ENCODE data around the gene PKN3. TPM values are rescaled to one million over a fixed set of nuclear protein-coding genes. Genes with fewer than 3 reads are reported as not detected.
"Not testable (repeated sequence)": the region's sequence is repeated elsewhere in the genome, so short reads cannot be mapped to it uniquely, and the experiment has no call there.

The PKN3 gene
- total RNA-seq, 2 experiments from 2014 or later: 8.1 to 9.1 TPM

DNA sequence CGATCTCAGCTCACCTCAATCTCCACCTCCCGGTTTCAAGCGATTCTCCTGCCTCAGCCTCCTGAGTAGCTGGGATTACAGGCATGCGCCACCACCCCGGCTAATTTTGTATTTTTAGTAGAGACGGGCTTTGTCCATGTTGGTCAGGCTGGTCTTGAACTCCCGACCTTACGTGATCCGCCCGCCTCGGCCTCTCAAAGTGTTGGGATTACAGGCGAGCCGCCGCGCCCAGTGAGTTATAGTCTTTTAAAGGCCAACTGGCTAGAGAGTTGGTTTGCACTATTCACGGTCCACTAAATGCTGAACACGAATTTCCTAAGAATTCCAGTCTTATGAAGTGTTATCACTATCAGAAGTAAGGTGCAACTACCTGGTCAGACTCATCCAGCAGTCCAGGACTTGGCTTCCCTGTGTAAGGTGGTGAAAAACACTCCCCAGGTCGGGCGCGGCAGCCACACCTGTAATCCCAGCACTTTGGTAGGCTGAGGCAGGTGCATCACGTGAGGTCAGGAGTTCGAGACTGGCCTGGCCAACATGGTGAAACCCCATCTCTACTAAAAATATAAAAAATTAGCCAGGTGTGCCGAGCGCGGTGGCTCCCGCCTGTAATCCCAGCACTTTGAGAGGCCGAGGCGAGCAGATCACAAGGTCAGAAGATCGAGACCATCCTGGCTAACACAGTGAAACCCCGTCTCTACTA lies 3.1 kb upstream of the PKN3 start:
- ATAC-seq; H3K4me3 Mint-ChIP-seq; H3K9me3 Mint-ChIP-seq (ENCODE audit: low read depth); H3K27ac Mint-ChIP-seq; H3K27me3 Mint-ChIP-seq; DNase-seq: not testable (repeated sequence)
- H3K4me1 Mint-ChIP-seq: peaks cover 14% of the 10 kb centered on the region
- peaks cover 21% of the 10 kb centered on the region for H3K36me3 Mint-ChIP-seq
- CTCF ChIA-PET: interaction anchor here (1.4 to 3.3 kb wide), 2 partner anchors 8 to 15 kb away, joined by 4 to 44 read pairs; partner anchors contain the start of gene SET

DNA sequence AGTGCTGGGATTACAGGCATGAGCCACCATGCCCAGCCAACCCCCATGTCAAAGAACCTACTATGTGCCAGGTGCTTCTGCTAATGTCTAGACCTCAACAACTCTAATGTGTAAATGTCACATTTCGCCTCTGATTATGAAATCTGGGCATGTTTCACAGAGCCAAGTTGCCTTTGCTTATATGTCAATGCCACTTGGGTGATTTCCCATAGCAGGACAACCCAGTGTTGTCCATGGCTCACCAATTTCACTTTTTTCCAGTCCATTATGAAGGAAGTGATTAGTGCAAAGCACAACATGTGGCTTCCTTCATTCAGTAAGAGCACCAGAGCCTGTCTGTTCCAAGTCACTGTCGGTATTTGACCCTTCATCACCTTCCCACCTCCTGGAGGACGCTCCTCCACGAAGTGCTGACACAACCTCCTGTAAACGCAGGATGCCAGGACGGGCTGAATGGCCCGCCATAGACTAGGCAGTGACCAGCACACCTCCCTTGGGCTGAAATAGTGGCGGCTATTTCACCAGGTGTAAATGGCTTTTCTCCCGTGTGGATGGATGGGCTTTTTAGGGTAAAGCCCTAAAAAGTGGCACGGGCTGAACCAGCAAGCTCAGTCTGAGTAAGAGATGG lies 962 bp upstream of the PKN3 start:
- no peak for DNase-seq
- ATAC-seq: no peak
- Mint-ChIP-seq H3K4me3 (peak overlapping the region; percentile 42), H3K9me3 (ENCODE audit: low read depth) (no peaks in the 10 kb centered on the region), H3K4me1 (peaks cover 12% of the 10 kb centered on the region), H3K27ac (no peak overlapping the region), H3K27me3 (no peaks in the 10 kb centered on the region), H3K36me3 (peaks cover 5% of the 10 kb centered on the region)
- CTCF ChIA-PET: interaction anchor here (0.7 to 3.3 kb wide), 8 partner anchors 10 to 263 kb away, joined by 3 to 44 read pairs (median 6); partner anchors contain the start of genes ENDOG, SET and ZDHHC12

DNA sequence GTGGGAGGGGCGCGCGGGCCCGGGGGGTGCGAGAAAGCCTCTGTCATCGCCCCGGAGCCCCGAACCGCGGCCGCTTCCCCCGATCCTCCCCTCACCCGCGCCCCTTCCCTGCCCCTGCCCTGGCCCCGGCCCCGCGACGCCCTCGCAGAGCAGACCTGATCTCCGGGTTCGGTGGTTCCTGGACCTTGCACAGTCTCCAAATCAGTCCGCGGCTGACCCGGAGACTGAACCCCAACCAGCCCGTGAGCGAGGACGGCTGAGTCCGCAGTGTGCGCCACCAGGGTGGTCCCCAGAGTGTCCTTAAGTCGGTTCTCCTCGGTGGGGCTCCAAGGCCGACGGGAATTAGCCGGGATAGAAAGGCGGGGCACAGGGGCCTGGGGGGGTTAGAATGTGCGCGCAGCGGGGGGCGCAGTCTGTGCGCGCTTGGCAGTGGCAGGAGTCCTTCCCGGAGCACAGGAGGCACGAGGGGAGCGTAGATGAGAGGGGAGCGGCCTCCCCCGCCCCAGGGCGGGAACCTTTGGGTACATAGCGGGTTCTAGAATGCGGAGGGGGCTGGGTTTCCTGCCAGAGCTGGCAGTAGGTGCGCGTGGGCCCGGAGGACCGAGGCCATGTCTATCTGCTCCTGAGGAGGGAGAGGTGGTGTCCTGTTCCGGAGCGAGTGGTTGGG lies 779 bp downstream of the PKN3 start:
- Mint-ChIP-seq H3K36me3 (no peaks in the 10 kb centered on the region), H3K4me1 (peaks cover 12% of the 10 kb centered on the region), H3K9me3 (ENCODE audit: low read depth) (no peaks in the 10 kb centered on the region), H3K4me3 (peak overlapping the region; percentile 75), H3K27me3 (no peaks in the 10 kb centered on the region), H3K27ac (peak overlapping the region; percentile 59)
- DNase-seq (peak; percentile 41), ATAC-seq (no peak)
- CTCF ChIA-PET: interaction anchor here (0.7 to 1.6 kb wide), 2 partner anchors 10 to 12 kb away, joined by 3 to 4 read pairs; no protein-coding TSS in a partner anchor

DNA sequence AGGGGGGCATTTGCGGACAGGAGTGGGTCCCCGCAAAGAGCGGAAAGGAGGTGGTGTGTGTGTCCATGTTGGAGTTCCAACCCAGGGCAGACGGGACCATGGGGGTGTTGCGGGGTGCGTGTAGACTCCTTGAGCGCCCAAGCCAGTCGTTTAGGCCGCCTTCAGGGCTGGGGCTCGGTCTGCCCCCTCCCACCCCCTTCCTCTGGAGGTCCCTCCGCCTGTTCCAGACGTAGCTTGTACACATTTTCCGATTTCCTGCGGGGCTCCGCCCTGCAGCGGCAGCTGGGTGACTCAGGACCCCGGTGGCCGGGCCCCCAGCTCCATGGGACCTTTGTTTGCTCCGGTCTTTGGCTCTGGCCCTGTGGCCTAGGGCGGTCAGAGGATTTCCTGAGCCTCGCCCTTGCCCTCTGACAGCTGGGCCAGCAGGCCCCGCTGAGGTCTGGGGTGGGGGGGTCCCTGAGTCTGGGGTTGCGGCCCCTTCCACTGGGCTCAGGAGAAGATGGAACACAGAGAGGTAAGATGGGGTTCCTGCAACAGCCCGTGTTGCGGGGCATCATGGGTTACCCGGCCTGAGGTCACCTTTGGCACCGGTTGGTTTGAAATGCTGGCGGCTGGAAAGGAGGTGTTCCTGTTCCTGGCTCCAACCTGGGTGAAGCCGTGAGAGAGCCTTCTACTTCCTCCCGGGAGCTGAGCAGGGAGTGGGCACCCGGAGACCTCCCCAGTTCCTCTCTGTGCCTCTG lies 1.5 kb downstream of the PKN3 start:
- CTCF ChIA-PET: interaction anchor here (0.6 to 1.6 kb wide), 6 partner anchors 11 to 116 kb away, joined by 3 to 4 read pairs (median 3); partner anchors contain the start of gene ENDOG
- H3K27ac Mint-ChIP-seq: no peak overlapping the region
- H3K4me3 Mint-ChIP-seq: peak overlapping the region; percentile 75
- H3K36me3 Mint-ChIP-seq: no peaks in the 10 kb centered on the region
- H3K9me3 Mint-ChIP-seq (ENCODE audit: low read depth): no peaks in the 10 kb centered on the region
- no peaks in the 10 kb centered on the region for H3K27me3 Mint-ChIP-seq
- ATAC-seq (no peak), DNase-seq (peak; percentile 40)
- peaks cover 12% of the 10 kb centered on the region for H3K4me1 Mint-ChIP-seq

DNA sequence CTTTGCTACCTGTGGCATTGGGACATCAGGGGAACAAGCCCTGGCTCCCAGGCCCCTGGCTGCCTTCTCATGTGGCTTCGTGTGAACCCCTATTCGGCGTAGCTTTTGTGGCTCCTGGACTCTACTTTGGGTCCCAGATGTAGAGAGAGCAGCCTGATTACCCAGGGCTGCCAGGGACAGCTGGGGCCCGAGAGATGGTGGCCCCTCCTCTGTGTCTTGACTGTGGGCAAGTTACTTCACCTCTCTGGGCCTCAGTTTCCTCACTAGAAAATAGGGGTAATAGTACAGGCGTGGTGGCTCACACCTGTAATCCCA lies 2.0 kb downstream of the PKN3 start:
- no peak for ATAC-seq
- DNase-seq: no peak
- Mint-ChIP-seq H3K27me3 (no peaks in the 10 kb centered on the region), H3K27ac (no peak overlapping the region), H3K36me3 (no peaks in the 10 kb centered on the region), H3K4me3 (no peak overlapping the region), H3K4me1 (peaks cover 12% of the 10 kb centered on the region), H3K9me3 (ENCODE audit: low read depth) (no peaks in the 10 kb centered on the region)
- CTCF ChIA-PET: interaction anchor here (0.6 to 1.6 kb wide), 5 partner anchors 12 to 115 kb away, joined by 3 to 4 read pairs (median 3); partner anchors contain the start of gene ENDOG

DNA sequence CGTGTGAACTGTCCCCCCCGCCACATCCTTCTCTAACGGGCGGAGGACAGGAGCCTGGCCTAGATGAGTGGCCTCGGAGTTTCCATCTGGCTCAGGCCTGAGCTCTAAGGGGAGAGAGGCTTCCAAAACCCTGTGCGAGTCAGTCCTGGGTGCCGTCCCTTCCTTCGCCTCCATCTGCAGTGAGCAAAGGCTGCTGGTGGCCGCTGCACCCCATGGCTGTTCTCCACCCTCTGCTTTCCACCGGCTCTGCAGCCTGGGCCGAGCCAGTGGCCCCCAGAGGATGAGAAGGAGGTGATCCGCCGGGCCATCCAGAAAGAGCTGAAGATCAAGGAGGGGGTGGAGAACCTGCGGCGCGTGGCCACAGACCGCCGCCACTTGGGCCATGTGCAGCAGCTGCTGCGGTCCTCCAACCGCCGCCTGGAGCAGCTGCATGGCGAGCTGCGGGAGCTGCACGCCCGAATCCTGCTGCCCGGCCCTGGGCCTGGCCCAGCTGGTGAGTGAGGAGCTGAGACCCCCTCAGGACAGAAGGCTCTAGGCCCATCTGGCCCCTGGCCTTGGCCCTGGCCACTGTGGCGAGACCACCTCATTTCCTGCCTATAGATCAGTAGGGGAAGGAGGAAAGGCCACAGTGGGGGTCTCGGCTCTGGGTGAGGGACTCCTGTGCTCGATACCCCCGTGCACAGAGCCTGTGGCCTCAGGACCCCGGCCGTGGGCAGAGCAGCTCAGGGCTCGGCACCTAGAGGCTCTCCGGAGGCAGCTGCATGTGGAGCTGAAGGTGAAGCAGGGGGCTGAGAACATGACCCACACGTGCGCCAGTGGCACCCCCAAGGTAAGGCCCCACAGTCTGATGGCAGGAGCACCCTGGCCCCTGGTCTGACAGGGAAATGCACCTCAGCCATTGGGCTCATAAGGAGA lies 3.0 kb downstream of the PKN3 start:
- no peak for DNase-seq
- Mint-ChIP-seq H3K9me3 (ENCODE audit: low read depth) (no peaks in the 10 kb centered on the region), H3K36me3 (no peaks in the 10 kb centered on the region), H3K27ac (no peak overlapping the region), H3K27me3 (no peaks in the 10 kb centered on the region), H3K4me1 (peaks cover 12% of the 10 kb centered on the region), H3K4me3 (no peak overlapping the region)
- CTCF ChIA-PET: interaction anchor here (1.3 to 1.4 kb wide), 2 partner anchors 10 to 113 kb away, joined by 3 to 4 read pairs; partner anchors contain the start of gene ENDOG
- no peak for ATAC-seq

DNA sequence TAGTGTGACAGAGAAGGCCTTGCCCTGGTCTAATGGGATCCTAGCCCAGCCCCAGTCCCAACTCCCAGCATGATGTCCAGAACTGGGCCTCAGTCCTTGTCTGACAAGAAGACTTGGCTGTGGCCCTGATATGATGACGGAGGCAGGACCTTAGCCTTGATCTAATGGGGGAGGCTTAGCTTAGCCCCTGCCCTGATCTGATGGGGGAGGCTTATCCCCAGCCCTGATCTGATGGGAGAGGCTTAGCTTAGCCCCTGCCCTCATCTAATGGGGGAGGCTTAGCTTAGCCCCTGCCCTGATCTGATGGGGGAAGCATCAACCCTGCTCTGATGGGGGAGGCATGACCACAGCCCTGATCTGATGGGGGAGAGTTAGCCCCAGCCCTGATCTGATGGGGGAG lies 3.7 kb downstream of the PKN3 start:
- peaks cover 12% of the 10 kb centered on the region for H3K4me1 Mint-ChIP-seq
- ATAC-seq (no peak), DNase-seq (no peak)
- H3K27ac Mint-ChIP-seq: no peak overlapping the region
- CTCF ChIA-PET: interaction anchor here (1.3 to 1.4 kb wide), 2 partner anchors 10 to 112 kb away, joined by 3 to 4 read pairs; partner anchors contain the start of gene ENDOG
- H3K27me3 Mint-ChIP-seq: no peaks in the 10 kb centered on the region
- no peaks in the 10 kb centered on the region for H3K9me3 Mint-ChIP-seq (ENCODE audit: low read depth)
- H3K36me3 Mint-ChIP-seq: no peaks in the 10 kb centered on the region
- no peak overlapping the region for H3K4me3 Mint-ChIP-seq

DNA sequence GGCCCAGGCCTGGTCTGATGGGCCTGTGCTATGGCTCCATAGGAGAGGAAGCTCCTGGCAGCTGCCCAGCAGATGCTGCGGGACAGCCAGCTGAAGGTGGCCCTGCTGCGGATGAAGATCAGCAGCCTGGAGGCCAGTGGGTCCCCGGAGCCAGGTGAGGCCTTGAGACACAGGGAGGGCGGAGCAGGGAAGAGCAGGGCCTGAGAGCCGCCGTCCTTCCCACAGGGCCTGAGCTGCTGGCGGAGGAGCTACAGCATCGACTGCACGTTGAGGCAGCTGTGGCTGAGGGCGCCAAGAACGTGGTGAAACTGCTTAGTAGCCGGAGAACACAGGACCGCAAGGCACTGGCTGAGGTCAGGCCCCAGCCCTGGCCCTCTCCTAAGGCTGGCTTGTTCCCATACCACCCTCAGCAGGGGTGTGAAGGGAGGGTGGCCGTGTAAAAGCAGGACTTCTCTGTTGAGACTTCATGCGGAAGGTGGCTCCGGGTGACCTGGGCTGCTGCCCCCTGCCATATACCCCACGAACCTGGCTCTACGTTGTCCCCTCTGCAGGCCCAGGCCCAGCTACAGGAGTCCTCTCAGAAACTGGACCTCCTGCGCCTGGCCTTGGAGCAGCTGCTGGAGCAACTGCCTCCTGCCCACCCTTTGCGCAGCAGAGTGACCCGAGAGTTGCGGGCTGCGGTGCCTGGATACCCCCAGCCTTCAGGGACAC lies 4.5 kb downstream of the PKN3 start:
- Mint-ChIP-seq H3K4me1 (peaks cover 6% of the 10 kb centered on the region), H3K27ac (no peak overlapping the region), H3K27me3 (no peaks in the 10 kb centered on the region), H3K4me3 (no peak overlapping the region), H3K36me3 (no peaks in the 10 kb centered on the region), H3K9me3 (ENCODE audit: low read depth) (no peaks in the 10 kb centered on the region)
- DNase-seq (no peak), ATAC-seq (no peak)
- CTCF ChIA-PET: interaction anchor here (0.7 to 1.4 kb wide), 4 partner anchors 11 to 112 kb away, joined by 3 to 4 read pairs (median 3); partner anchors contain the start of gene ENDOG

DNA sequence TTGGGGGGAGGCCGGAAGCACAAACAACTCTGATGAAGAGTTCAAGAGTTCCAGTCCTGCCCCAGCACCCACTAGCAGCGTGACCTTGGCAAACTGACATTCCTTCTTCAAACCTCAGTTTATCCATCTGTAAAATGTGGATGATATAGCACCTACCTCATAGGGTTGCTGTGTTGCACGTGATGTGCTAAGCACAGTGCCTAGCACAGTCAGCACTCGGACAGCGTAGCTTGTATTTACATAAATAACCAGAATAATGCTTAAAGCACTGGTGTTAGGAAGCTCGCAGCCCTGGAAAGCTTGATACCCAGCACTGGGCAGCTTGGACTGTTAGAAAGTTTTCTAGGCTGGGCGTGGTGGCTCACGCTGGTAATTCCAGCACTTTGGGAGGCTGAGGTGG lies 5.1 kb downstream of the PKN3 start:
- Mint-ChIP-seq H3K27me3 (no peaks in the 10 kb centered on the region), H3K4me3 (no peak overlapping the region), H3K36me3 (no peaks in the 10 kb centered on the region), H3K4me1 (peaks cover 3% of the 10 kb centered on the region), H3K27ac (no peak overlapping the region), H3K9me3 (ENCODE audit: low read depth) (no peaks in the 10 kb centered on the region)
- ATAC-seq (no peak), DNase-seq (no peak)
- CTCF ChIA-PET: interaction anchor here (0.7 kb wide), 2 partner anchors 60 to 111 kb away, joined by 3 read pairs; partner anchors contain the start of gene ENDOG

DNA sequence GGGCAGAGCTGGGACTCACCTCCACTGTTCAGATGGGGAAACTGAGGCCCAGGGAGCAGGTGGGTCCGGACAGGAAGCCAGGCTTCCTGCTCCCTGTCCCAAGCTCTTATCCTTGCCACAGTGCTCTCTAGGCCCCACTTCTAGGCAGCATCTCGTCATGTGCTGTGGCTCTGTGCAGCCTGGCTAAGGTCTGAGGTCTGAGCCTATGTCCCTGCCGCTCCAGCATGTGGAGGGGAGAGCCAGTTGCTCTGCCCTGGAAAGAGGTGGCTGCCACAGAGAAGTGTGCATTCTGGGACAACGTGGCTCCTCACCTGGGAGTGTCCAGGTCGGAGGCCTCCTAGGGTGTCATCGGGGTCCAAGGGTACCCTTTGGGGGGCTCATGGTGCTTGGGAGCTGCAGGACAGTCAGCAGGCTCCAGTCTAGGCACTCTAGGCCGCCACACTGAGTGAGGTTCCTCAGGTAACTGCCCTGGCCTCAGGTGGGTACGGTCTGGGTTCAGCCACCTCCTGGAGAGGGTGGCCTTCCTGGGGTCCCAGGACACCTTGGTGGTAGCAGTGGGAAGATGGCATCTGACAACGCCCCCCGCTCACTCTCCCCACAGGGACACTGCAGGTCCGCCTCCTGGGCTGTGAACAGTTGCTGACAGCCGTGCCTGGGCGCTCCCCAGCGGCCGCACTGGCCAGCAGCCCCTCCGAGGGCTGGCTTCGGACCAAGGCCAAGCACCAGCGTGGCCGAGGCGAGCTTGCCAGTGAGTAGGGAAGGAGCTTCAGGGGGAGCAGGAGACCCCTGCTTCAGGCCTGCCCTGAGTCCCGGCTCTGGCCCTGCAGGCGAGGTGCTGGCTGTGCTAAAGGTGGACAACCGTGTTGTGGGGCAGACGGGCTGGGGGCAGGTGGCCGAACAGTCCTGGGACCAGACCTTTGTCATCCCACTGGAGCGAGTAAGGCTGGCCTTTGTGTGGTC lies 10.4 kb downstream of the PKN3 start:
- Mint-ChIP-seq H3K4me1 (no peaks in the 10 kb centered on the region), H3K36me3 (no peaks in the 10 kb centered on the region), H3K27ac (no peak overlapping the region), H3K4me3 (no peak overlapping the region), H3K27me3 (no peaks in the 10 kb centered on the region), H3K9me3 (ENCODE audit: low read depth) (no peaks in the 10 kb centered on the region)
- CTCF ChIA-PET: interaction anchor here (0.5 to 1.9 kb wide), 3 partner anchors 11 to 124 kb away, joined by 3 to 7 read pairs (median 3); partner anchors contain the start of gene PKN3
- ATAC-seq (no peak), DNase-seq (no peak)

DNA sequence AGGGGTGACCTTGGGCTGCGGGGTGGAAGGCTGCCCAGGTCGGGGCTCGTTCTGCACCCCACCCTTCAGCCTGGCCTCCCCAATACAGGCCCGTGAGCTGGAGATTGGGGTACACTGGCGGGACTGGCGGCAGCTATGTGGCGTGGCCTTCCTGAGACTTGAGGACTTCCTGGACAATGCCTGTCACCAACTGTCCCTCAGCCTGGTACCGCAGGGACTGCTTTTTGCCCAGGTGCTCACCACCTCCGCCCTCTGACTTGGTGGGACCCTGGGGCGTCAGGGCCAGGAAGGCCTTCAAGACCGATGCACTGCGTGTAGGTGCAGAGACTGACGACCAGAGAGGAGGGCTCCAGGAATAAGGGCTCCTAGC lies 11.1 kb downstream of the PKN3 start:
- Mint-ChIP-seq H3K27me3 (no peaks in the 10 kb centered on the region), H3K36me3 (no peaks in the 10 kb centered on the region)
- CTCF ChIA-PET: no interaction called here

More for the DNA sequence above, 11.1 kb downstream of the PKN3 start:
- ATAC-seq (no peak), DNase-seq (no peak)
- H3K27ac Mint-ChIP-seq: no peak overlapping the region
- no peaks in the 10 kb centered on the region for H3K9me3 Mint-ChIP-seq (ENCODE audit: low read depth)
- no peak overlapping the region for H3K4me3 Mint-ChIP-seq
- H3K4me1 Mint-ChIP-seq: no peaks in the 10 kb centered on the region

Data from activated CD8-positive, alpha-beta memory T cell treated with anti-CD3 and anti-CD28 coated beads, Interleukin-2, amount 10 ng/mL, durations not matched to agents 7 days and 5 days (primary cell).